ENCODE measurements around the gene RPL38. TPM values are rescaled to one million over a fixed set of nuclear protein-coding genes. Genes with fewer than 3 reads are reported as not detected.

RPL38 gene
- total RNA-seq, 2 experiments from 2014 or later, result 1,434 to 1,464 TPM

GRCh38 chr17:74202938-74203337 is 540 bp upstream of the RPL38 start:
- POLR2A ChIA-PET, result interaction anchor here (0.5 to 1.0 kb wide), 4 partner anchors 9 to 549 kb away, joined by 3 to 9 read pairs (median 6); no protein-coding TSS in a partner anchor

GRCh38 chr17:74204474-74204873 is 996 bp downstream of the RPL38 start:
- CTCF ChIA-PET, result interaction anchor here (0.9 to 1.9 kb wide), 3 partner anchors 9 to 253 kb away, joined by 3 to 6 read pairs (median 3); partner anchors contain the start of gene TTYH2
- POLR2A ChIA-PET, result interaction anchor here (0.9 to 1.9 kb wide), 2 partner anchors 9 to 71 kb away, joined by 3 to 6 read pairs; partner anchors contain the start of gene TTYH2

More at GRCh38 chr17:74202938-74203337, 540 bp upstream of the RPL38 start:
- CTCF ChIA-PET, result interaction anchor here (0.5 to 1.9 kb wide), 6 partner anchors 10 to 165 kb away, joined by 3 to 6 read pairs (median 4); partner anchors contain the start of gene TTYH2

GRCh38 chr17:74205274-74205673 is 1.8 kb downstream of the RPL38 start:
- CTCF ChIA-PET, result no interaction called here
- POLR2A ChIA-PET, result interaction anchor here (0.9 to 1.9 kb wide), 2 partner anchors 8 to 70 kb away, joined by 3 to 6 read pairs; partner anchors contain the start of gene TTYH2

GRCh38 chr17:74206332-74206818 is 2.9 kb downstream of the RPL38 start:
- CTCF ChIA-PET, result interaction anchor here (0.6 to 0.7 kb wide), 2 partner anchors 100 to 380 kb away, joined by 4 to 5 read pairs; no protein-coding TSS in a partner anchor
- POLR2A ChIA-PET, result interaction anchor here (0.6 to 0.7 kb wide), 4 partner anchors 124 to 1319 kb away, joined by 3 to 5 read pairs (median 3); no protein-coding TSS in a partner anchor

- CTCF ChIA-PET, result interaction anchor here (1.0 to 1.9 kb wide), 3 partner anchors 11 to 89 kb away, joined by 3 to 8 read pairs (median 6); no protein-coding TSS in a partner anchor
- POLR2A ChIA-PET, result no interaction called here
Measured at GRCh38 chr17:74210191-74211140, 7.0 kb downstream of the RPL38 start.

- CTCF ChIA-PET, result interaction anchor here (1.0 to 1.6 kb wide), 4 partner anchors 12 to 150 kb away, joined by 3 to 6 read pairs (median 3); partner anchors contain the start of gene BTBD17
- POLR2A ChIA-PET, result interaction anchor here (0.6 to 1.0 kb wide), 3 partner anchors 8 to 1017 kb away, joined by 3 read pairs; partner anchors contain the start of gene RPL38
Measured at GRCh38 chr17:74211141-74211911, 7.8 kb downstream of the RPL38 start.

GRCh38 chr17:74211912-74212208 is 8.4 kb downstream of the RPL38 start:
- CTCF ChIA-PET, result interaction anchor here (1.0 to 1.6 kb wide), 4 partner anchors 13 to 149 kb away, joined by 3 to 6 read pairs (median 3); partner anchors contain the start of gene BTBD17
- POLR2A ChIA-PET, result interaction anchor here (0.6 to 1.0 kb wide), 3 partner anchors 9 to 1018 kb away, joined by 3 read pairs; partner anchors contain the start of gene RPL38

- POLR2A ChIA-PET, result no interaction called here
- CTCF ChIA-PET, result interaction anchor here (0.6 to 1.6 kb wide), 9 partner anchors 9 to 1257 kb away, joined by 3 to 7 read pairs (median 4); partner anchors contain the start of genes BTBD17 and RPL38
Measured at GRCh38 chr17:74212209-74212912, 8.9 kb downstream of the RPL38 start.

- POLR2A ChIA-PET, result interaction anchor here (0.9 kb wide), 1 partner anchor 9 kb away, joined by 6 read pairs; no protein-coding TSS in a partner anchor
Measured at GRCh38 chr17:74212913-74213791, 9.7 kb downstream of the RPL38 start, which contains the start of gene TTYH2. Gene TTYH2, plus strand, starts transcription at chr17:74213571. Its CDS starts 17 bp downstream, at chr17:74213588.

GRCh38 chr17:74213861-74214391 is 10.4 kb downstream of the RPL38 start:
- ChIA-PET POLR2A (interaction anchor here (0.9 kb wide), 1 partner anchor 9 kb away, joined by 6 read pairs; no protein-coding TSS in a partner anchor), CTCF (interaction anchor here (1.0 to 1.4 kb wide), 5 partner anchors 10 to 82 kb away, joined by 3 to 7 read pairs (median 6); partner anchors contain the start of gene RPL38)

More at GRCh38 chr17:74212913-74213791, 9.7 kb downstream of the RPL38 start, which contains the start of gene TTYH2:
- CTCF ChIA-PET, result interaction anchor here (0.6 to 1.4 kb wide), 8 partner anchors 9 to 1258 kb away, joined by 3 to 7 read pairs (median 4); partner anchors contain the start of gene RPL38

GRCh38 chr17:74214484-74215341 is 11.2 kb downstream of the RPL38 start:
- ChIA-PET POLR2A (no interaction called here), CTCF (interaction anchor here (1.0 kb wide), 1 partner anchor 70 kb away, joined by 3 read pairs; no protein-coding TSS in a partner anchor)

- POLR2A ChIA-PET, result no interaction called here
Measured at GRCh38 chr17:74215342-74215727, 11.9 kb downstream of the RPL38 start.

GRCh38 chr17:74216505-74216904 is 13.0 kb downstream of the RPL38 start:
- CTCF ChIA-PET, result no interaction called here
- POLR2A ChIA-PET, result no interaction called here

More at GRCh38 chr17:74215342-74215727, 11.9 kb downstream of the RPL38 start:
- CTCF ChIA-PET, result interaction anchor here (0.8 kb wide), 1 partner anchor 59 kb away, joined by 3 read pairs; no protein-coding TSS in a partner anchor

GRCh38 chr17:74217037-74217730 is 13.7 kb downstream of the RPL38 start:
- ChIA-PET CTCF (interaction anchor here (1.1 kb wide), 1 partner anchor 67 kb away, joined by 3 read pairs; no protein-coding TSS in a partner anchor), POLR2A (no interaction called here)

- ChIA-PET CTCF (interaction anchor here (1.1 kb wide), 1 partner anchor 66 kb away, joined by 3 read pairs; no protein-coding TSS in a partner anchor), POLR2A (no interaction called here)
Measured at GRCh38 chr17:74217888-74218287, 14.4 kb downstream of the RPL38 start.

Measured in activated CD8-positive, alpha-beta memory T cell treated with anti-CD3 and anti-CD28 coated beads for 36 hours (primary cell).